Effector memory CD4-positive, alpha-beta T cell (primary cell): ENCODE measurements around the gene PAN2.
A peak's percentile ranks its signal among the peaks of the same experiment; 100 is the strongest.
"Not testable (repeated sequence)": the region's sequence is repeated elsewhere in the genome, so short reads cannot be mapped to it uniquely, and the experiment has no call there.

ENCODE experiments used
- DNase-seq, 3 donors: peaks; one replicate each; pipeline ENCODE4 v3.0.0-alpha.2; 2020
- H3K27ac ChIP-seq: 2 replicates; pipeline ENCODE4 v1.7.0; 2013; ENCODE audit warnings: mild to moderate bottlenecking, low read length, moderate library complexity; ENCODE audit not compliant: insufficient read depth, poor library complexity, severe bottlenecking
- H3K27me3 ChIP-seq: replicated peaks from 2 replicates; pipeline ENCODE4 v1.7.0; 2013; ENCODE audit warnings: mild to moderate bottlenecking, low read length; ENCODE audit not compliant: insufficient read depth, control insufficient read depth, poor library complexity, severe bottlenecking
- H3K36me3 ChIP-seq: 2 replicates; pipeline ENCODE4 v1.7.0; 2013; ENCODE audit warnings: mild to moderate bottlenecking, low read length, moderate library complexity; ENCODE audit not compliant: control insufficient read depth, insufficient read depth
- H3K4me1 ChIP-seq: 2 replicates; pipeline ENCODE4 v1.7.0; 2013; ENCODE audit warnings: low read length, mild to moderate bottlenecking; ENCODE audit not compliant: control insufficient read depth, insufficient read depth, poor library complexity, severe bottlenecking
- H3K4me3 ChIP-seq: 2 replicates; pipeline ENCODE4 v1.7.0; 2013; ENCODE audit warnings: low read length, low read depth, mild to moderate bottlenecking; ENCODE audit not compliant: insufficient read depth, poor library complexity, severe bottlenecking
- H3K9me3 ChIP-seq: 2 replicates; pipeline ENCODE4 v1.7.0; 2013; ENCODE audit warnings: mild to moderate bottlenecking, low read length, moderate library complexity; ENCODE audit not compliant: control insufficient read depth

PAN2 gene

GRCh38 chr12:56342290-56342689 is 8.5 kb upstream of the PAN2 start:
- not testable (repeated sequence) for H3K27me3 ChIP-seq, DNase-seq, H3K4me3 ChIP-seq, H3K9me3 ChIP-seq
- Histone ChIP-seq H3K36me3 (peaks cover 37% of the 10 kb centered on the region), H3K27ac (peak overlapping the region; percentile 32), H3K4me1 (peaks cover 32% of the 10 kb centered on the region)

- Histone ChIP-seq H3K27ac (peak overlapping the region; percentile 46), H3K27me3 (no peaks in the 10 kb centered on the region), H3K4me3 (no peak overlapping the region), H3K9me3 (no peaks in the 10 kb centered on the region), H3K36me3 (peaks cover 30% of the 10 kb centered on the region), H3K4me1 (peaks cover 32% of the 10 kb centered on the region)
- DNase-seq, result no peak
These were observed 7.8 kb upstream of the PAN2 start for GRCh38 chr12:56341616-56342015.

GRCh38 chr12:56339158-56339422 is 5.3 kb upstream of the PAN2 start:
- peak overlapping the region; percentile 59 for H3K4me3 ChIP-seq
- H3K27ac ChIP-seq, result peak overlapping the region; percentile 94
- H3K36me3 ChIP-seq, result peaks cover 20% of the 10 kb centered on the region
- H3K27me3 ChIP-seq, result no peaks in the 10 kb centered on the region
- H3K4me1 ChIP-seq, result peaks cover 39% of the 10 kb centered on the region
- DNase-seq, result no peak
- no peaks in the 10 kb centered on the region for H3K9me3 ChIP-seq

- Histone ChIP-seq H3K4me1 (peaks cover 39% of the 10 kb centered on the region), H3K27ac (peak within 1 kb of the TSS; percentile 94), H3K9me3 (no peaks in the 10 kb centered on the region), H3K4me3 (peak within 1 kb of the TSS; percentile 59), H3K27me3 (no peaks in the 10 kb centered on the region), H3K36me3 (peaks cover 14% of the 10 kb centered on the region)
- DNase-seq, result peak; percentile 82 to 91 (median 87)
These were observed 4.7 kb upstream of the PAN2 start, which contains the start of gene IL23A for GRCh38 chr12:56338308-56339157. Gene IL23A (plus strand): TSS chr12:56338884. CDS start chr12:56339045, 161 bp downstream.

- peaks cover 47% of the 10 kb centered on the region for H3K4me1 ChIP-seq
These were observed 4.0 kb upstream of the PAN2 start for GRCh38 chr12:56337753-56338251.

GRCh38 chr12:56336361-56337167 is 2.8 kb upstream of the PAN2 start:
- H3K27ac ChIP-seq, result no peak overlapping the region
- H3K27me3 ChIP-seq, result no peaks in the 10 kb centered on the region
- DNase-seq, result no peak
- no peak overlapping the region for H3K4me3 ChIP-seq
- no peaks in the 10 kb centered on the region for H3K9me3 ChIP-seq
- no peaks in the 10 kb centered on the region for H3K36me3 ChIP-seq
- H3K4me1 ChIP-seq, result peaks cover 51% of the 10 kb centered on the region

More at GRCh38 chr12:56337753-56338251, 4.0 kb upstream of the PAN2 start:
- Histone ChIP-seq H3K9me3 (no peaks in the 10 kb centered on the region), H3K36me3 (peaks cover 7% of the 10 kb centered on the region), H3K27ac (peak overlapping the region; percentile 94), H3K27me3 (no peaks in the 10 kb centered on the region), H3K4me3 (no peak overlapping the region)
- no peak for DNase-seq

GRCh38 chr12:56335527-56335926 is 1.7 kb upstream of the PAN2 start:
- H3K36me3 ChIP-seq, DNase-seq, H3K27me3 ChIP-seq, H3K4me3 ChIP-seq, H3K9me3 ChIP-seq, H3K27ac ChIP-seq: not testable (repeated sequence)
- peaks cover 44% of the 10 kb centered on the region for H3K4me1 ChIP-seq

- Histone ChIP-seq H3K4me3 (peak overlapping the region; percentile 54), H3K4me1 (peaks cover 33% of the 10 kb centered on the region)
- DNase-seq, result no peak
These were observed 642 bp upstream of the PAN2 start for GRCh38 chr12:56334490-56334793.

GRCh38 chr12:56333197-56333678 is 562 bp downstream of the PAN2 start:
- peak overlapping the region; percentile 96 for H3K27ac ChIP-seq
- H3K27me3 ChIP-seq, result no peaks in the 10 kb centered on the region
- H3K36me3 ChIP-seq, result peaks cover 5% of the 10 kb centered on the region
- peak overlapping the region; percentile 54 for H3K4me3 ChIP-seq
- DNase-seq, result no peak
- H3K9me3 ChIP-seq, result no peaks in the 10 kb centered on the region
- H3K4me1 ChIP-seq, result peaks cover 24% of the 10 kb centered on the region

More at GRCh38 chr12:56334490-56334793, 642 bp upstream of the PAN2 start:
- peak overlapping the region; percentile 96 for H3K27ac ChIP-seq
- no peaks in the 10 kb centered on the region for H3K27me3 ChIP-seq
- H3K9me3 ChIP-seq, result no peaks in the 10 kb centered on the region
- no peaks in the 10 kb centered on the region for H3K36me3 ChIP-seq
